Osteoblast (primary cell): ENCODE results near the gene KMT5C. TPM values are rescaled to one million over a fixed set of nuclear protein-coding genes. Genes with fewer than 3 reads are reported as not detected.

Experiments used
- DNase-seq: peaks from one replicate; pipeline ENCODE4 v3.0.0; 2011; ENCODE audit warnings: low spot score, mixed read lengths; ENCODE audit not compliant: insufficient read length; ENCODE audit errors: missing footprints
- H2AFZ ChIP-seq: 2 replicates; pipeline ENCODE4 v1.6.0; 2011; ENCODE audit warnings: mild to moderate bottlenecking, low read length
- H3K27ac ChIP-seq: 2 replicates; pipeline ENCODE4 v1.5.1; 2011; ENCODE audit warnings: mild to moderate bottlenecking, low read depth, low read length, moderate library complexity
- H3K27me3 ChIP-seq: 2 replicates; pipeline ENCODE4 v1.6.0; 2012; ENCODE audit warnings: mild to moderate bottlenecking, control low read depth, inconsistent platforms, low read length, moderate library complexity; ENCODE audit not compliant: insufficient read depth
- H3K36me3 ChIP-seq: 2 replicates; pipeline ENCODE4 v1.5.1; 2011; ENCODE audit warnings: mild to moderate bottlenecking, low read length, control low read depth, moderate library complexity; ENCODE audit not compliant: insufficient read depth
- H3K4me1 ChIP-seq: 2 replicates; pipeline ENCODE4 v1.5.1; 2011; ENCODE audit warnings: mild to moderate bottlenecking, low read length, control low read depth, moderate library complexity; ENCODE audit not compliant: insufficient read depth
- H3K4me2 ChIP-seq: 2 replicates; pipeline ENCODE4 v1.6.0; 2011; ENCODE audit warnings: mild to moderate bottlenecking, low read length; ENCODE audit not compliant: insufficient read depth
- H3K4me3 ChIP-seq: fragments of 200-600 bp; sonication (generic); 3 replicates; pipeline ENCODE4 v1.5.1; 2012; ENCODE audit warnings: mild to moderate bottlenecking, low read length, inconsistent platforms; ENCODE audit not compliant: insufficient read depth
- H3K79me2 ChIP-seq: 2 replicates; pipeline ENCODE4 v1.6.0; 2012; ENCODE audit warnings: mild to moderate bottlenecking, low read length, control low read depth, inconsistent platforms; ENCODE audit not compliant: insufficient read depth
- H3K9me3 ChIP-seq: 2 replicates; pipeline ENCODE4 v1.5.1; 2011; ENCODE audit warnings: low read depth, low read length, control low read depth
- H4K20me1 ChIP-seq: 2 replicates; pipeline ENCODE4 v1.6.0; 2012; ENCODE audit warnings: mild to moderate bottlenecking, low read length, control low read depth; ENCODE audit not compliant: insufficient read depth
- total RNA-seq: library from RNA; depleted of rRNA; stranded (reverse); fragments of >200 nt; gene quantifications from 2 replicates; pipeline ENCODE4 v1.2.3, GENCODE V29; 2012
- TF ChIP-seq, protein P1 (sequence below): IDR thresholded peaks from 2 replicates; pipeline ENCODE4 v1.5.1; 2011; ENCODE audit warnings: mild to moderate bottlenecking, low read depth, low read length, moderate library complexity; ENCODE audit errors: extremely low read depth

The KMT5C gene
- total RNA-seq, 1 donor = 10.9 TPM

DNA sequence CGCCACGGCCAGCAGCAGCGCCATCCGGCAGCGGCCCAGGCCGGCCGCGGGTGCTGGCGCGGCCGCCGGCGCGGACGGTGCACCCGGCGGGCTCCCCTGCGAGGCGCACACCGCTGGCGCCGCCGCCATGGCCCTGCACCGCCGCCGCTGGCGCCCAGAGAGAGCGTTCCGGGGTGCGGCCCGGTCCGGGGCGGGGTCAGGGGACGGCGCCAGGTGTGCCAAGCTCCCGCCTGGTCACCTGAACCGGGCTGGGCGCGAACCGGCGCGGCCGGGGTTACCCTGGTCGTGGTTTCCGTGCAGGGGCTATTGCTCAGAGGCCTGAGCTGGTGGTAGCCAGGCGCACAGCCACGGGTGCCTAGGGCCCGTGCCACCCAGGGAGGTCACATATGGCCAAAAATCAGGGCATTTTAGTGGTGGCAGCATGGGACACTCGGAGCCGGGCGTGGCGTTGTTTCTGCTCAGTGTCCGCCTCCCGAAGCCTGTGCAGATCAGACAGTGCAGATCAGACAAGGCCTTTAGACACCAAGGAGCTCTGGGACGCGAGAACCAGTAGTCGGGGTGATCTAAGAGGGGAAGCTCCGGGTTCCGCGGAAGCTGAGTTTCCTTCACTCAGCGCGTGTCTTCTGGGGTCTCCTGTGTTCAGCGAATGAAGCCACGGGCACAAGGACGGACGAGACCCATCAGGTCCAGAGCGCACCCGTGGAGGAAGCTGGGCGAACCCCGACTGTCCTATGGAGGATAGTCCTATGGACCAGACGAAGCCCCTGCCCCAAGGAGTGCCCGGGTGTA lies 44.6 kb downstream of the KMT5C start, which contains the start of gene TMEM238:
Gene TMEM238 (minus strand): TSS at position 162 of the 789 bp plus-strand sequence. CDS start 33 bp downstream, at position 129.
- H3K4me1 ChIP-seq = peaks cover 35% of the 10 kb centered on the region
- peaks cover 36% of the 10 kb centered on the region for H3K79me2 ChIP-seq
- peaks cover 27% of the 10 kb centered on the region for H3K36me3 ChIP-seq
- H3K4me3 ChIP-seq = peak within 1 kb of the TSS; percentile 95
- H3K9me3 ChIP-seq = no peaks in the 10 kb centered on the region
- H3K27ac ChIP-seq = peak within 1 kb of the TSS; percentile 88
- peak within 1 kb of the TSS; percentile 78 for H2AFZ ChIP-seq
- peaks cover 35% of the 10 kb centered on the region for H4K20me1 ChIP-seq
- DNase-seq = peak; percentile 68
- TF ChIP-seq, protein P1, sequence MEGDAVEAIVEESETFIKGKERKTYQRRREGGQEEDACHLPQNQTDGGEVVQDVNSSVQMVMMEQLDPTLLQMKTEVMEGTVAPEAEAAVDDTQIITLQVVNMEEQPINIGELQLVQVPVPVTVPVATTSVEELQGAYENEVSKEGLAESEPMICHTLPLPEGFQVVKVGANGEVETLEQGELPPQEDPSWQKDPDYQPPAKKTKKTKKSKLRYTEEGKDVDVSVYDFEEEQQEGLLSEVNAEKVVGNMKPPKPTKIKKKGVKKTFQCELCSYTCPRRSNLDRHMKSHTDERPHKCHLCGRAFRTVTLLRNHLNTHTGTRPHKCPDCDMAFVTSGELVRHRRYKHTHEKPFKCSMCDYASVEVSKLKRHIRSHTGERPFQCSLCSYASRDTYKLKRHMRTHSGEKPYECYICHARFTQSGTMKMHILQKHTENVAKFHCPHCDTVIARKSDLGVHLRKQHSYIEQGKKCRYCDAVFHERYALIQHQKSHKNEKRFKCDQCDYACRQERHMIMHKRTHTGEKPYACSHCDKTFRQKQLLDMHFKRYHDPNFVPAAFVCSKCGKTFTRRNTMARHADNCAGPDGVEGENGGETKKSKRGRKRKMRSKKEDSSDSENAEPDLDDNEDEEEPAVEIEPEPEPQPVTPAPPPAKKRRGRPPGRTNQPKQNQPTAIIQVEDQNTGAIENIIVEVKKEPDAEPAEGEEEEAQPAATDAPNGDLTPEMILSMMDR = no peak
- H3K4me2 ChIP-seq = peak within 1 kb of the TSS; percentile 97
- H3K27me3 ChIP-seq = no peaks in the 10 kb centered on the region

DNA sequence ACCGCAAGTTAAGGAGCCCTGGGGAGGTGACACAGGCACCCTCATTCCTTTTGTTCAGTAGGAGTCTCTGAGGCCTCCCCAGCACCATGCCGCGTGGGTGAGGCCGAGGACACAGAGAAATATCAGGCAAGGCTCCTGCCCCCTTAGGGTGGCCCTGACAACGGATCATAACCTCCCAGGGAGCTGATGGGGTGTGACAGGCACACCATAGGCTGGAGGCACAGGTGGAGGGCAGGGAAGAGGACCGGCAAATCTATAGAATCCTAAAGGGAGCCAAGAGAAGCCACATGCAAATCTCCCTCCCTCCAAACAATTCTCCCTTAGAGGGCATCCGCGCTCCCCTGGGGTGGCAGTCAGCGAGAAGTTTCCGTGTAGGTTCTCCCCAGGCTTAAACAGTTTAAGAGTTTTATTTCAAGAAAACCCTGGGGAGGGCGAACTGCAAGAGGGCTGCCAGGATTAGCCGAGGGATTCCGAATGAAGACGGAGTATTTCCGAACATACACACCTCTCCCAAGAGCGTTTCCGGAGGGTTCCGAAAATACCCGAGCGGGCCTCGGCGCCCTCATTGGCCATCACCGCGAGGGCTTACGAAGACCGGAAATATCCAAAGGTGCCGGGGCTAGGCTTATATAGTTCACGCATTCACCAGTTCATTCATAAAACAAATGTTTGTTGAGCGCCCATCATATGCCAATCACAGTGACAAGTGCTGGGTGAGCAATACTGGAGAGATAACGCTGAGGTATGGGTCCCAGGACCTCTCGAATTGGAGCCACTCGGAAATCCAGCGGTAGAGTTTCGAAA lies 45.4 kb downstream of the KMT5C start:
- H3K4me1 ChIP-seq = peaks cover 35% of the 10 kb centered on the region
- no peaks in the 10 kb centered on the region for H3K27me3 ChIP-seq
- peak overlapping the region; percentile 95 for H3K4me3 ChIP-seq
- H3K36me3 ChIP-seq = peaks cover 35% of the 10 kb centered on the region
- peak overlapping the region; percentile 92 for H2AFZ ChIP-seq
- H3K4me2 ChIP-seq = peak overlapping the region; percentile 97
- H4K20me1 ChIP-seq = peaks cover 43% of the 10 kb centered on the region
- H3K27ac ChIP-seq = peak overlapping the region; percentile 88
- peaks cover 44% of the 10 kb centered on the region for H3K79me2 ChIP-seq
- TF ChIP-seq, protein P1 = no peak
- no peaks in the 10 kb centered on the region for H3K9me3 ChIP-seq
- DNase-seq = peak; percentile 100

DNA sequence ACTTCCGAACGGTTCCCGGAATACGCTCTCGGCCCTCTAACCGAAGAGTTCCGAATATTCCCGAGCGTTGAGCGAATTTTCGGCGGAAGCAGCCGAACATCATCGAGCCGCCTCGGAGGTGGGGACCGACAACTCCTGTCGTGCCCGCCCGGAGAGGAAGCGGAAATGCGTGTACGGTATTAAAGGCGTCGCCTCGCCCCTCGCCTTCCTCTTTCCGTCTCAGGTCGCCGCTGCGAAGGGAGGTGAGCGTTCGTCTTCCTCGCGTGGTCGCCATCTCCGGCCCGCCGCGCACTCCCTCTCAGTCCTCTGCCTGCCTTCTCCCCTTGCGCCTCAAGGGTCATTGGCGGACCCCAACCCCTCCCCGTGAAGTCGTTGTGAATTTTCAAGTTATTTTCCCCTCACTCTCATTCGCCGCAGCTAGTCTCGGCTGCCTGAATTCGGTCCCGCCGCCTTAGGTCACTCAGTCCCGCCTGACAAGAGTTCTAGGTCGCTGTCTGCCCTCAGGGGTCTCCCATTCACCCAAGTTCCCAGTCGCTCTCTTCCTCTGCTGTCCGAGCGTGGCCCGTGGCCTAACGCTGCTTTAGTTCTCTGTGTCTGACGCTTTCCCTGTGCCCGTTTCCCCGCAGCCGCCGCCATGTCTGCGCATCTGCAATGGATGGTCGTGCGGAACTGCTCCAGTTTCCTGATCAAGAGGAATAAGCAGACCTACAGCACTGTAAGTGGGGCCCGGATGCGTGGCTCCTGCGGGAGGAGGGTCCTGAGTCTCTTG lies 46.2 kb downstream of the KMT5C start, which contains the start of gene RPL28:
Gene RPL28 (plus strand): TSS at position 209 of the 769 bp plus-strand sequence. CDS start 426 bp downstream, at position 635.
- H3K36me3 ChIP-seq = peaks cover 43% of the 10 kb centered on the region
- peak within 1 kb of the TSS; percentile 97 for H3K4me2 ChIP-seq
- peak within 1 kb of the TSS; percentile 92 for H2AFZ ChIP-seq
- H3K79me2 ChIP-seq = peaks cover 52% of the 10 kb centered on the region
- H3K27ac ChIP-seq = peak within 1 kb of the TSS; percentile 88
- H3K9me3 ChIP-seq = no peaks in the 10 kb centered on the region
- TF ChIP-seq, protein P1 = no peak
- H3K4me1 ChIP-seq = peaks cover 35% of the 10 kb centered on the region
- H3K27me3 ChIP-seq = no peaks in the 10 kb centered on the region
- H3K4me3 ChIP-seq = peak within 1 kb of the TSS; percentile 95
- peak; percentile 100 for DNase-seq
- peaks cover 51% of the 10 kb centered on the region for H4K20me1 ChIP-seq
